Prostate gland (tissue), 2 donors: ENCODE measurements around the gene NIF3L1.
A peak's percentile ranks its signal among the peaks of the same experiment; 100 is the strongest.

Experiments
- POLR2AphosphoS5 ChIP-seq: sonication (generic); formaldehyde crosslinking; IDR thresholded peaks from one replicate; pipeline ENCODE4 v1.6.1; 2017; ENCODE audit warnings: antibody characterized with exemption
- TF ChIP-seq, protein P1 (sequence below), 4 experiments: fragments of 200-600 bp in 2 of 4; fragments of 450-650 bp in 2 of 4; sonication (generic) in 2 of 4; IDR thresholded peaks; 1 replicate in 3 of 4; 2 replicates in 1 of 4; pipeline ENCODE4 v1.5.1; 2016 to 2019; ENCODE audit warnings: antibody characterized with exemption in 4 of 4, mild to moderate bottlenecking in 2 of 4, moderate library complexity in 2 of 4

DNA sequence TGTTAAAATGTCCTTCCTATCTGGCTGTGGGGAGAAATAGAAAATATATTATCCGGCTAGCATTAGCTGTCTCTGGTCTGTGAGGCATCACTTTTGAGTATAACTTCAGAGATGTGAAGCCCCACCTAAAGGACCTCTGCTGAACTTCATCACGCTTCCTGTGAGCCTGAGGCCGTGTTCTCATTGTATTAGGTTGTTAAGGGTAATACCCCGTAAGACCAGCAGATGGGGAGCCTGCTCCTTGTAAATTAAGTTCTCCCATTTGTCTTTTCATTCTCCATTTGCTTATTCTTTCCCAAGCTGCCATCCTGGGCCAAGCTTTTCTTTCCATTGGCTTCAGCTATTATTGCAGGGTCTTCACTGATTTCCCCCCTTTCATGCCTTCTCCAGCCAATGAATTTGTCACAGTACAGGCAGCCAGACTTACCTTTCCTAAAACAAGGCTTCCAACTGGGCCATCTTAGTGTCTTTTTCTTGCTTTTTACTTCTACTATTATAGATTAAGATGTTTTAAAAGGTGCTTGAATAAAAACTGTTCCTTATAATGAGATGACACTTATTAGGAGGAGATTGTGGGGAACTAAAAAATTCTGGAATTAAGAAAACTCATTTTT is 12.4 kb downstream of the NIF3L1 start:
- TF ChIP-seq, protein P1, sequence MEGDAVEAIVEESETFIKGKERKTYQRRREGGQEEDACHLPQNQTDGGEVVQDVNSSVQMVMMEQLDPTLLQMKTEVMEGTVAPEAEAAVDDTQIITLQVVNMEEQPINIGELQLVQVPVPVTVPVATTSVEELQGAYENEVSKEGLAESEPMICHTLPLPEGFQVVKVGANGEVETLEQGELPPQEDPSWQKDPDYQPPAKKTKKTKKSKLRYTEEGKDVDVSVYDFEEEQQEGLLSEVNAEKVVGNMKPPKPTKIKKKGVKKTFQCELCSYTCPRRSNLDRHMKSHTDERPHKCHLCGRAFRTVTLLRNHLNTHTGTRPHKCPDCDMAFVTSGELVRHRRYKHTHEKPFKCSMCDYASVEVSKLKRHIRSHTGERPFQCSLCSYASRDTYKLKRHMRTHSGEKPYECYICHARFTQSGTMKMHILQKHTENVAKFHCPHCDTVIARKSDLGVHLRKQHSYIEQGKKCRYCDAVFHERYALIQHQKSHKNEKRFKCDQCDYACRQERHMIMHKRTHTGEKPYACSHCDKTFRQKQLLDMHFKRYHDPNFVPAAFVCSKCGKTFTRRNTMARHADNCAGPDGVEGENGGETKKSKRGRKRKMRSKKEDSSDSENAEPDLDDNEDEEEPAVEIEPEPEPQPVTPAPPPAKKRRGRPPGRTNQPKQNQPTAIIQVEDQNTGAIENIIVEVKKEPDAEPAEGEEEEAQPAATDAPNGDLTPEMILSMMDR (IDR thresholded peaks at IDR 0.05), result peak in 3 of 4 experiments; percentile 43 to 87 (median 73)
- no peak for TF ChIP-seq POLR2AphosphoS5
